K562 (cell line): Measurements from ENCODE around the gene CHGA. TPM values are rescaled to one million over a fixed set of nuclear protein-coding genes. Genes with fewer than 3 reads are reported as not detected.

Source experiments
- ATAC-seq: fragments of 200-7000 bp; cut with Tn5 transposase; 3 replicates; pipeline ENCODE4 v1.9.1; 2020; ENCODE audit warnings: moderate library complexity
- BruUV-seq: library from RNA; stranded (reverse); fragments of 400-500 nt; replicated peaks from 2 replicates; lab custom pipeline; 2021; lab: Mats Ljungman, UMichigan
- CTCF ChIA-PET: fragments of 300-600 bp; formaldehyde crosslinking; extraction: SDS; loops from one replicate; lab custom pipeline; 2021; ENCODE audit warnings: low intra/inter-chr PET ratio; lab: Yijun Ruan, JAX
- POLR2A ChIA-PET: fragments of 300-600, 350-650 bp; sonication (Branson Sonifier 250); formaldehyde crosslinking; extraction: SDS; loops from one replicate; lab custom pipeline; 2021; ENCODE audit warnings: antibody characterized with exemption, inconsistent platforms; lab: Yijun Ruan, JAX
- DNase-seq, 4 experiments: peaks; one replicate each; pipeline versions ENCODE4 v3.0.0 to v3.0.0-alpha.2; 2011 to 2018; ENCODE audit warnings: low spot score in 3 of 4, mixed read lengths in 3 of 4; ENCODE audit errors: extremely low read depth in 1 of 4
- FAIRE-seq: peaks from 2 replicates; lab custom pipeline; 2011; peaks lifted over from hg19 to GRCh38; lab: Jason Lieb, UNC
- H2AFZ ChIP-seq: 2 replicates; pipeline ENCODE4 v1.6.0; 2011; ENCODE audit warnings: low read depth, low read length, control low read depth, inconsistent platforms
- H3K27ac ChIP-seq: fragments of 200-600 bp; 3 replicates; pipeline ENCODE4 v1.8.0; 2011; ENCODE audit warnings: low read depth, mild to moderate bottlenecking, control low read depth, inconsistent platforms, low read length, moderate library complexity, mixed read lengths; ENCODE audit errors: extremely low read depth
- H3K27me3 ChIP-seq, 2 experiments: fragments of 300-600 bp in 1 of 2; 2 replicates in 1 of 2; 3 replicates in 1 of 2; pipeline versions ENCODE4 v1.6.0 to v1.8.0; 2011; ENCODE audit warnings: inconsistent platforms in 2 of 2, low read length in 2 of 2, mild to moderate bottlenecking in 1 of 2, mixed read lengths in 1 of 2, moderate library complexity in 1 of 2; ENCODE audit not compliant: control insufficient read depth in 2 of 2, insufficient read depth in 2 of 2
- H3K36me3 ChIP-seq: fragments of 300-600 bp; 3 replicates; pipeline ENCODE4 v1.8.0; 2011; ENCODE audit warnings: mild to moderate bottlenecking, low read length, inconsistent platforms; ENCODE audit not compliant: control insufficient read depth, insufficient read depth
- H3K4me1 ChIP-seq, 2 experiments: fragments of 200-600 bp in 1 of 2; replicated peaks in 1 of 2; 2 replicates in 1 of 2; 3 replicates in 1 of 2; pipeline versions ENCODE4 v1.5.1 to v1.8.0; 2011; ENCODE audit warnings: inconsistent platforms in 2 of 2, low read length in 2 of 2, mild to moderate bottlenecking in 1 of 2, mixed read lengths in 1 of 2, moderate library complexity in 1 of 2; ENCODE audit not compliant: control insufficient read depth in 2 of 2, insufficient read depth in 2 of 2
- H3K4me2 ChIP-seq: 2 replicates; pipeline ENCODE4 v1.6.1; 2011; ENCODE audit warnings: low read length, control low read depth, inconsistent platforms, mixed read lengths; ENCODE audit not compliant: insufficient read depth
- H3K4me3 ChIP-seq: fragments of 200-600 bp; sonication (generic), shearing (Covaris generic); 2 replicates; pipeline ENCODE4 v1.5.1; 2016; ENCODE audit warnings: control low read depth, inconsistent platforms
- H3K79me2 ChIP-seq: fragments of 200-600 bp; 3 replicates; pipeline ENCODE4 v1.8.0; 2011; ENCODE audit warnings: low read length, inconsistent platforms; ENCODE audit not compliant: control insufficient read depth, insufficient read depth
- H3K9ac ChIP-seq, 2 experiments: 2 replicates each; pipeline versions ENCODE4 v1.6.0 to v1.6.1; 2011; ENCODE audit warnings: low read depth in 2 of 2, low read length in 2 of 2, control low read depth in 1 of 2, inconsistent platforms in 1 of 2, mild to moderate bottlenecking in 1 of 2, mixed read lengths in 1 of 2; ENCODE audit not compliant: insufficient read depth in 1 of 2
- H3K9me1 ChIP-seq: one replicate; pipeline ENCODE4 v1.6.0; 2011; ENCODE audit warnings: inconsistent platforms, mild to moderate bottlenecking, low read length, moderate library complexity; ENCODE audit not compliant: control insufficient read depth, insufficient read depth
- H3K9me3 ChIP-seq: replicated peaks from 2 replicates; pipeline ENCODE4 v1.5.1; 2011; ENCODE audit warnings: low read depth, low read length, inconsistent platforms; ENCODE audit not compliant: control insufficient read depth, insufficient read depth
- H4K20me1 ChIP-seq: replicated peaks from 2 replicates; pipeline ENCODE4 v1.6.1; 2011; ENCODE audit warnings: low read length, inconsistent platforms, mixed read lengths; ENCODE audit not compliant: control insufficient read depth, insufficient read depth
- ATF7 ChIP-seq: fragments of 450-650 bp; IDR thresholded peaks from 2 replicates; pipeline ENCODE4 v1.7.1; 2014; ENCODE audit warnings: mild to moderate bottlenecking, moderate library complexity
- CCNT2 ChIP-seq: IDR thresholded peaks from 2 replicates; pipeline ENCODE4 v1.6.1; 2011; ENCODE audit warnings: borderline replicate concordance, low read depth, mild to moderate bottlenecking, moderate library complexity, mixed read lengths, low read length; ENCODE audit not compliant: insufficient read length; ENCODE audit errors: extremely low read depth
- CSDE1 ChIP-seq, 2 experiments: fragments of 450-650 bp; IDR thresholded peaks; 2 replicates each; pipeline ENCODE4 v1.6.1; 2016; ENCODE audit warnings: mild to moderate bottlenecking in 1 of 2
- HNRNPLL ChIP-seq: fragments of 200-400 bp; formaldehyde crosslinking; IDR thresholded peaks from 2 replicates; pipeline ENCODE4 v1.6.1; 2017; ENCODE audit warnings: low read length, low read depth, mild to moderate bottlenecking; ENCODE audit not compliant: poor library complexity, severe bottlenecking
- NFATC3 ChIP-seq: fragments of 450-650 bp; IDR thresholded peaks from 2 replicates; pipeline ENCODE4 v1.6.1; 2017; ENCODE audit warnings: mild to moderate bottlenecking
- NFE2L1 ChIP-seq: fragments of 450-650 bp; IDR thresholded peaks from 2 replicates; pipeline ENCODE4 v1.6.1; 2016; ENCODE audit warnings: missing genetic modification characterization, low read depth, mild to moderate bottlenecking, missing compliant biosample characterization, moderate library complexity, borderline replicate concordance
- SMAD1 ChIP-seq: fragments of 150-350 bp; IDR thresholded peaks from 2 replicates; pipeline ENCODE4 v1.6.1; 2014; ENCODE audit warnings: low read length, low read depth; ENCODE audit not compliant: partially characterized antibody
- SMAD3 ChIP-seq: fragments of 450-650 bp; formaldehyde crosslinking; conservative IDR thresholded peaks from 2 replicates; pipeline ENCODE4 v1.4.0; 2020; ENCODE audit warnings: mild to moderate bottlenecking
- SMARCB1 ChIP-seq: IDR thresholded peaks from 2 replicates; pipeline ENCODE4 v1.6.1; 2011; ENCODE audit warnings: improper control_type of control experiment, low read depth; ENCODE audit not compliant: insufficient read length
- STAT5B ChIP-seq: fragments of 250-450 bp; sonication (Bioruptor Pico); IDR thresholded peaks from 2 replicates; pipeline ENCODE4 v1.8.0; 2021; ENCODE audit warnings: mild to moderate bottlenecking, inconsistent platforms
- TBP ChIP-seq: optimal IDR thresholded peaks from 2 replicates; pipeline ENCODE3; 2011; ENCODE audit warnings: low read depth, low read length, improper control_type of control experiment
- XRCC4 ChIP-seq: IDR thresholded peaks from one replicate; pipeline ENCODE4 v1.6.1; 2011; ENCODE audit not compliant: insufficient read depth, insufficient read length; ENCODE audit errors: extremely low read depth
- ZNF24 ChIP-seq: fragments of 450-650 bp; IDR thresholded peaks from 2 replicates; pipeline ENCODE4 v1.6.1; 2016
- WGBS: fragments of 100-300 bp; shearing (Covaris generic); methylation state at CpG from one replicate; pipeline ENCODE4 v1.1.6; 2016; ENCODE audit warnings: low coverage, mixed read lengths; ENCODE audit not compliant: insufficient coverage; ENCODE audit errors: missing lambda C conversion rate; 5-methylcytosine and 5-hydroxymethylcytosine counted together
- in situ Hi-C: fragments of 300-500 bp; cut with MboI; formaldehyde crosslinking; loops from 4 replicates; pipeline ENCODE4 v1.15.0; 2018; ENCODE audit warnings: inconsistent platforms, mixed read lengths
- intact Hi-C: fragments of 100-400 bp; cut with micrococcal nuclease; formaldehyde crosslinking; loops from 2 replicates; pipeline ENCODE4 v1.14.2; 2022
- polyA plus RNA-seq, 8 experiments: library from polyadenylated mRNA; depleted of rRNA in 4 of 8; stranded (reverse) in 5 of 8; unstranded in 3 of 8; fragments of >200 nt; fragmentation: Nextera tagmentation in 2 of 8; fragmentation: Illumina TruSeq in 1 of 8; extraction: Ambion mirVana in 2 of 8; extraction: Trizol in 1 of 8; gene quantifications; 2 replicates each; pipeline versions ENCODE4 v1.2.1 to v1.2.3, GENCODE V29; 2011 to 2014; ENCODE audit warnings: inconsistent platforms in 1 of 8, missing spikeins in 1 of 8
- total RNA-seq, 7 experiments: library from RNA; depleted of rRNA in 6 of 7; stranded (reverse); fragments of >200 nt in 6 of 7; fragmentation: Illumina TruSeq in 2 of 7; extraction: Trizol in 2 of 7; gene quantifications; 2 replicates each; pipeline versions ENCODE4 v1.2.1 to v1.2.3, GENCODE V29; 2011 to 2021; ENCODE audit warnings: low replicate concordance in 1 of 7
- TF ChIP-seq, protein P1 (sequence below), 2 experiments: fragments of 450-650 bp; IDR thresholded peaks; 2 replicates each; pipeline ENCODE4 v1.6.1; 2016; ENCODE audit warnings: mild to moderate bottlenecking in 2 of 2, borderline replicate concordance in 1 of 2, low read depth in 1 of 2, moderate library complexity in 1 of 2

CHGA gene
- total and polyA plus RNA-seq, 9 of the 15 experiments (the other 6 are each of a cell fraction or from before 2014, with no cell fraction given): not detected

DNA sequence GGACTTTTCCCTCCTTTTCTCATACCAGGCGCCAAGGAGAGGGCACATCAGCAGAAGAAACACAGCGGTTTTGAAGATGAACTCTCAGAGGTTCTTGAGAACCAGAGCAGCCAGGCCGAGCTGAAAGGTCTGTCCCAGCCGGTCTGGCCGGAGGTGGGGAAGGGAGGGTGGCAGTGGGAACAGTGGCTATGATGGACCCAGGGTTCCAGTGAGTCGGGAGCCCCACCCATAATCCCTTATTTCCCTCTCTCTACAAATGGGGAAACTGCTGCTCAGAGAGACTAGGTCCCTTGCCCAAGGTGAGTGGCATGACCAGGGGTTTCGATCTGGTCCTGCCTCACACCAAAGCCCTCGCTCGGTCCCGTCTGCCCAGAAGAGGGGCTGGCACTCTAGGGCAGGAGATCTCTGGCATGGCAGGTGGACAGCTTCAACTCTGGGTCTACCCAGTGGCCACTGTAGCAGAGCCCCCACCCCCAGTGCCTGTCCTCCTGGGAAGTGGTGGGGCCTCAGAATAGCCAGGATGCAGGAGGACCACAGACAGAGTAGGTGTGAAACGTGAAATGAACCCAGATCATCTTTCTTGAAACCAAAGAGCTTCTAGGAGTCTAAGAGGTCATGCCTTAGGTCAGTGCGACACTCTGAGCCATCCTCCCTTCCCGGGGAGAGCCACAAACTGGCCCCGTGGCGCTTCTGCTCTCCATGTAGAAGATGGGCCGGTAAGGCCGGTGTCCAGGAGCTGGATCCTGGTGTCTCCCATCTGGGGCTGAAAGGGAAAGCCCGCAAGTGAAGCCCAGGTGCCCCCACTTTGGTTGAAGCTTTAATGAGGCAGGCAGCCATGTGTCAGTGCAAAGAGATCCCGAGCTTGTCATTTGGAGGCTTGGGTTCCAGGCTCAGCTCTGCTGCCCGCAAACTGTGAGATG, 7.0 kb downstream of the CHGA start:
- no peak overlapping the region for H3K4me3 ChIP-seq
- CTCF ChIA-PET: no interaction called here
- 19% methylated on average over 13 of the region's 20 CpGs for WGBS
- BruUV-seq: no TSS peak
- no peak for DNase-seq
- in situ Hi-C loops (no loop called here), intact Hi-C loops (no loop called here)
- H3K9me3 ChIP-seq: no peaks in the 10 kb centered on the region
- H3K4me2 ChIP-seq: no peak overlapping the region
- no peak overlapping the region for H3K27ac ChIP-seq
- peaks cover 0 to 6% of the 10 kb centered on the region in 2 experiments; a peak in 1 of 5 replicates for H3K27me3 ChIP-seq
- no peak for TF ChIP-seq CSDE1 (IDR thresholded peaks at IDR 0.05)
- TF ChIP-seq CCNT2: no peak
- TF ChIP-seq XRCC4: no peak
- TF ChIP-seq, protein P1, sequence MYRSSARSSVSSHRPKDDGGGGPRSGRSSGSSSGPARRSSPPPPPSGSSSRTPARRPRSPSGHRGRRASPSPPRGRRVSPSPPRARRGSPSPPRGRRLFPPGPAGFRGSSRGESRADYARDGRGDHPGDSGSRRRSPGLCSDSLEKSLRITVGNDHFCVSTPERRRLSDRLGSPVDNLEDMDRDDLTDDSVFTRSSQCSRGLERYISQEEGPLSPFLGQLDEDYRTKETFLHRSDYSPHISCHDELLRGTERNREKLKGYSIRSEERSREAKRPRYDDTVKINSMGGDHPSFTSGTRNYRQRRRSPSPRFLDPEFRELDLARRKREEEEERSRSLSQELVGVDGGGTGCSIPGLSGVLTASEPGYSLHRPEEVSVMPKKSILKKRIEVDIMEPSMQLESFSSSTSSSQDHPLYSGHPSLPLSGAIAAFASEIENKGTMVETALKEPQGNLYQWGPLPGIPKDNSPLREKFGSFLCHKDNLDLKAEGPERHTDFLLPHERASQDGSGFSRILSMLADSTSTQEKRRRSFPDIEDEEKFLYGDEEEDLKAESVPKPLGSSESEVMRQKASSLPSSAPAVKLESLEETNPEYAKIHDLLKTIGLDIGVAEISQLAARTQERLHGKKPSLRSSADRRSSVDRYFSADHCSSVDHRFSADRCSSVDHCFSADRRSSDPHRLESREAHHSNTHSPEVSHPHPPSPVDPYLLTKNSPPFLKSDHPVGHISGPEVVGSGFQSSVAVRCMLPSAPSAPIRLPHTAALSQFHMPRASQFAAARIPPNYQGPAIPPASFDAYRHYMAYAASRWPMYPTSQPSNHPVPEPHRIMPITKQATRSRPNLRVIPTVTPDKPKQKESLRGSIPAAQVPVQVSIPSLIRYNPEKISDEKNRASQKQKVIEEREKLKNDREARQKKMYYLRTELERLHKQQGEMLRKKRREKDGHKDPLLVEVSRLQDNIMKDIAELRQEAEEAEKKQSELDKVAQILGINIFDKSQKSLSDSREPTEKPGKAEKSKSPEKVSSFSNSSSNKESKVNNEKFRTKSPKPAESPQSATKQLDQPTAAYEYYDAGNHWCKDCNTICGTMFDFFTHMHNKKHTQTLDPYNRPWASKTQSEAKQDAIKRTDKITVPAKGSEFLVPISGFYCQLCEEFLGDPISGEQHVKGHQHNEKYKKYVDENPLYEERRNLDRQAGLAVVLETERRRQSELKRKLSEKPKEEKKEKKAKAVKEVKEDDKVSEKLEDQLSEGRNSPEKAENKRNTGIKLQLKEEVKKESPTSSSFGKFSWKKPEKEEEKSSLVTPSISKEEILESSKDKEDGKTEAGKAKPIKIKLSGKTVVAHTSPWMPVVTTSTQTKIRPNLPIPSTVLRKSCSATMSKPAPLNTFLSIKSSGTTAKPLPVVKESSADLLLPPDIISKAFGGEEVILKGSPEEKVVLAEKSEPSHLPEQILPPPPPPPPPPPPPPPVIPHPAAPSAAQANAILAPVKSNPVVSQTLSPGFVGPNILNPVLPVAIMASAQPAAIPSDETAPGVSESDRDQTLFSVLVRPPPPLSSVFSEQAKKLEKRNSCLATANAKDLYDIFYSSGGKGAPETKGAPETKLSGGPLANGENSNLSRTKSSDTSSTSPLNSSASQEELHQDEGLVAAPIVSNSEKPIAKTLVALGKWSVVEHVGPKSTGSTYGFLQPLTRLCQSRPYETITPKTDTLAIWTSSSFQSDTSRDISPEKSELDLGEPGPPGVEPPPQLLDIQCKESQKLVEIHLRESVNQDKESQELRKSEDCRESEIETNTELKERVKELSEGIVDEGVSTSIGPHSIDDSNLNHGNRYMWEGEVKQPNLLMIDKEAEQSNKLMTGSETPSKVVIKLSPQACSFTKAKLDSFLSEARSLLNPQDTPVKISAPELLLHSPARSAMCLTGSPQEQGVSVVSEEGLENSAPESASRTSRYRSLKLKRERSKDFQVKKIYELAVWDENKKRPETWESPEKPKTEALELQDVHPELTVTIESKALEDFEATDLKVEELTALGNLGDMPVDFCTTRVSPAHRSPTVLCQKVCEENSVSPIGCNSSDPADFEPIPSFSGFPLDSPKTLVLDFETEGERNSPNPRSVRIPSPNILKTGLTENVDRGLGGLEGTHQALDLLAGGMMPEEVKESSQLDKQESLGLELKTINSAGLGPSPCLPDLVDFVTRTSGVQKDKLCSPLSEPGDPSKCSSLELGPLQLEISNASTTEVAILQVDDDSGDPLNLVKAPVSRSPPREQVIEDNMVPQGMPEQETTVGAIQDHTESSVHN (IDR thresholded peaks at IDR 0.05; ENCODE audit: borderline replicate concordance in 1 of 2, low read depth in 1 of 2): no peak
- no peak for TF ChIP-seq ZNF24
- TF ChIP-seq SMARCB1: no peak
- TF ChIP-seq STAT5B (CRISPR knock-in tag): no peak
- TF ChIP-seq NFE2L1 (tag): no peak
- no peak for TF ChIP-seq TBP
- TF ChIP-seq ATF7: no peak
- no peak for TF ChIP-seq SMAD1
- no peak for TF ChIP-seq NFATC3
- no peak for TF ChIP-seq SMAD3 (CRISPR knock-in tag)
- TF ChIP-seq HNRNPLL: no peak
- FAIRE-seq: no peak
- POLR2A ChIA-PET: interaction anchor here (0.6 kb wide), 1 partner anchor 1469 kb away, joined by 3 read pairs; no protein-coding TSS in a partner anchor
- no peaks in the 10 kb centered on the region; the same call in 1 of the 2 replicates for H4K20me1 ChIP-seq
- H3K79me2 ChIP-seq: no peaks in the 10 kb centered on the region
- no peaks in the 10 kb centered on the region; a peak in 2 of 5 replicates for H3K4me1 ChIP-seq
- H2AFZ ChIP-seq: no peak overlapping the region
- no peaks in the 10 kb centered on the region for H3K36me3 ChIP-seq
- H3K9ac ChIP-seq: no peak overlapping the region
- ATAC-seq: no peak; the same call in 2 of the 3 replicates
- H3K9me1 ChIP-seq: no peaks in the 10 kb centered on the region
